CD4-positive, alpha-beta T cell (primary cell): ENCODE data around the gene NRSN2. TPM values are rescaled to one million over a fixed set of nuclear protein-coding genes. Genes with fewer than 3 reads are reported as not detected.
"Not testable (repeated sequence)": the region's sequence is repeated elsewhere in the genome, so short reads cannot be mapped to it uniquely, and the experiment has no call there.

ENCODE experiments used
- ATAC-seq: fragments of 200-7000 bp; cut with Tn5 transposase; one replicate; pipeline ENCODE4 v1.10.0; 2022; ENCODE audit warnings: mild to moderate bottlenecking; ENCODE audit not compliant: poor library complexity
- CTCF ChIA-PET: fragments of 350-600 bp; sonication (Branson Sonifier 250); formaldehyde crosslinking; loops from one replicate; lab custom pipeline; 2021; ENCODE audit warnings: antibody characterized with exemption, inconsistent platforms; lab: Charles Lee
- POLR2A ChIA-PET: fragments of 350-600 bp; sonication (Branson Sonifier 250); formaldehyde crosslinking; loops from one replicate; lab custom pipeline; 2021; ENCODE audit warnings: antibody characterized with exemption, inconsistent platforms; lab: Charles Lee
- DNase-seq, 14 experiments: peaks; one replicate each; pipeline ENCODE4 v3.0.0-alpha.2; 2013 to 2020; ENCODE audit warnings: mixed read lengths in 2 of 14
- H3K27ac ChIP-seq, 2 donors: one replicate each; pipeline versions ENCODE4 v1.5.1 to v1.7.0; 2013; ENCODE audit warnings: low read length in 2 of 2, low read depth in 1 of 2, mild to moderate bottlenecking in 1 of 2
- H3K27me3 ChIP-seq, 2 experiments: 1 replicate in 1 of 2; 2 replicates in 1 of 2; pipeline versions ENCODE4 v1.6.1 to v1.7.0; 2013; ENCODE audit warnings: low read length in 2 of 2, control low read depth in 1 of 2, mild to moderate bottlenecking in 1 of 2, moderate library complexity in 1 of 2; ENCODE audit not compliant: insufficient read depth in 2 of 2, control insufficient read depth in 1 of 2
- H3K36me3 ChIP-seq: one replicate; pipeline ENCODE4 v1.6.1; 2013; ENCODE audit warnings: low read length, control low read depth; ENCODE audit not compliant: insufficient read depth
- H3K4me1 ChIP-seq: one replicate; pipeline ENCODE4 v1.6.1; 2013; ENCODE audit warnings: low read length, control low read depth; ENCODE audit not compliant: insufficient read depth
- H3K4me3 ChIP-seq: one replicate; pipeline ENCODE4 v1.5.1; 2013; ENCODE audit warnings: mild to moderate bottlenecking, low read length, moderate library complexity
- H3K9me3 ChIP-seq, 2 experiments: 1 replicate in 1 of 2; 2 replicates in 1 of 2; pipeline versions ENCODE4 v1.6.1 to v1.7.0; 2013; ENCODE audit warnings: low read length in 2 of 2, mild to moderate bottlenecking in 2 of 2, control low read depth in 1 of 2, moderate library complexity in 1 of 2; ENCODE audit not compliant: control insufficient read depth in 1 of 2, insufficient read depth in 1 of 2
- H3K27ac Mint-ChIP-seq: one replicate; pipeline ENCODE4 v1.8.0; 2020; ENCODE audit warnings: mixed read lengths
- H3K27me3 Mint-ChIP-seq: one replicate; pipeline ENCODE4 v1.8.0; 2021; ENCODE audit warnings: mixed read lengths
- H3K36me3 Mint-ChIP-seq: one replicate; pipeline ENCODE4 v1.8.0; 2021; ENCODE audit warnings: low read depth, mixed read lengths
- H3K4me1 Mint-ChIP-seq: one replicate; pipeline ENCODE4 v1.8.0; 2021; ENCODE audit warnings: low read depth, mixed read lengths
- H3K4me3 Mint-ChIP-seq: one replicate; pipeline ENCODE4 v1.8.0; 2020; ENCODE audit warnings: mild to moderate bottlenecking, mixed read lengths
- H3K9me3 Mint-ChIP-seq: one replicate; pipeline ENCODE4 v1.8.0; 2020; ENCODE audit warnings: mixed read lengths
- CTCF ChIP-seq: fragments of 200-600 bp; IDR thresholded peaks from one replicate; pipeline ENCODE4 v1.8.0; 2022; ENCODE audit warnings: antibody characterized with exemption, mild to moderate bottlenecking
- intact Hi-C, 2 experiments: fragments of 100-400 bp; cut with DNase I in 1 of 2; cut with micrococcal nuclease in 1 of 2; formaldehyde crosslinking; loops; one replicate each; pipeline versions ENCODE4 v1.15.1 to v1.9.0; 2023 to 2025; cut with DNase I, micrococcal nuclease
- total RNA-seq, 174 experiments: library from RNA in 2 of 174; stranded (reverse) in 2 of 174; gene quantifications; one replicate each; pipeline ENCODE4 v1.2.3 and lab custom pipeline; 2021 to 2026

Gene NRSN2
- total RNA-seq, 2 experiments from 2014 or later: 0.69 to 1.3 TPM

GRCh38 chr20:375265-375889 is 28.5 kb downstream of the NRSN2 start:
- ATAC-seq (no peak), DNase-seq (no peak)
- no peaks in the 10 kb centered on the region for H3K27me3 ChIP-seq
- H3K9me3 Mint-ChIP-seq: no peaks in the 10 kb centered on the region
- no peaks in the 10 kb centered on the region for H3K9me3 ChIP-seq
- no peak overlapping the region for H3K27ac Mint-ChIP-seq
- H3K36me3 Mint-ChIP-seq: no peaks in the 10 kb centered on the region
- H3K36me3 ChIP-seq: no peaks in the 10 kb centered on the region
- POLR2A ChIA-PET: no interaction called here
- H3K27me3 Mint-ChIP-seq: no peaks in the 10 kb centered on the region
- H3K4me3 Mint-ChIP-seq: no peak overlapping the region
- CTCF ChIA-PET: no interaction called here
- H3K27ac ChIP-seq: no peak overlapping the region
- intact Hi-C loops: no loop called here
- TF ChIP-seq CTCF: no peak
- peaks cover 4% of the 10 kb centered on the region for H3K4me1 Mint-ChIP-seq
- H3K4me3 ChIP-seq: no peak overlapping the region
- peaks cover 22% of the 10 kb centered on the region for H3K4me1 ChIP-seq

- H3K4me3 Mint-ChIP-seq: no peak overlapping the region
- H3K9me3 Mint-ChIP-seq: no peaks in the 10 kb centered on the region
- H3K9me3 ChIP-seq: no peaks in the 10 kb centered on the region
- DNase-seq (no peak), ATAC-seq (no peak)
- CTCF ChIA-PET: no interaction called here
- no peak overlapping the region for H3K27ac Mint-ChIP-seq
- intact Hi-C loops: no loop called here
- H3K4me1 Mint-ChIP-seq: no peaks in the 10 kb centered on the region
- peaks cover 22% of the 10 kb centered on the region for H3K4me1 ChIP-seq
- no peaks in the 10 kb centered on the region for H3K36me3 Mint-ChIP-seq
- POLR2A ChIA-PET: no interaction called here
- no peaks in the 10 kb centered on the region for H3K27me3 ChIP-seq
- H3K27ac ChIP-seq: no peak overlapping the region
- H3K27me3 Mint-ChIP-seq: no peaks in the 10 kb centered on the region
- TF ChIP-seq CTCF: no peak
- no peak overlapping the region for H3K4me3 ChIP-seq
- no peaks in the 10 kb centered on the region for H3K36me3 ChIP-seq
These were observed 29.2 kb downstream of the NRSN2 start for GRCh38 chr20:376089-376488.

GRCh38 chr20:376750-377149 is 29.8 kb downstream of the NRSN2 start:
- ATAC-seq (no peak), DNase-seq (no peak)
- no peaks in the 10 kb centered on the region for H3K4me1 Mint-ChIP-seq
- no peak overlapping the region for H3K4me3 ChIP-seq
- no peaks in the 10 kb centered on the region for H3K36me3 Mint-ChIP-seq
- no peaks in the 10 kb centered on the region for H3K36me3 ChIP-seq
- ChIA-PET CTCF (no interaction called here), POLR2A (no interaction called here)
- intact Hi-C loops: no loop called here
- no peaks in the 10 kb centered on the region for H3K27me3 Mint-ChIP-seq
- H3K27ac ChIP-seq: no peak overlapping the region
- H3K27ac Mint-ChIP-seq: no peak overlapping the region
- TF ChIP-seq CTCF: no peak
- H3K4me3 Mint-ChIP-seq: no peak overlapping the region
- no peaks in the 10 kb centered on the region for H3K9me3 Mint-ChIP-seq
- H3K4me1 ChIP-seq: peaks cover 21% of the 10 kb centered on the region
- no peaks in the 10 kb centered on the region for H3K9me3 ChIP-seq
- no peaks in the 10 kb centered on the region for H3K27me3 ChIP-seq

- intact Hi-C loops, H3K27me3 Mint-ChIP-seq, H3K4me1 Mint-ChIP-seq, H3K27me3 ChIP-seq, H3K27ac ChIP-seq, DNase-seq, H3K27ac Mint-ChIP-seq, ATAC-seq, H3K9me3 ChIP-seq, CTCF ChIA-PET, H3K4me3 ChIP-seq, POLR2A ChIA-PET, H3K9me3 Mint-ChIP-seq, H3K36me3 Mint-ChIP-seq, H3K36me3 ChIP-seq: not testable (repeated sequence)
- H3K4me3 Mint-ChIP-seq: peak overlapping the region; percentile 22
- peaks cover 19% of the 10 kb centered on the region for H3K4me1 ChIP-seq
These were observed 30.7 kb downstream of the NRSN2 start for GRCh38 chr20:377578-377977.
